ENCODE results near the gene TARBP2.

Gene TARBP2

DNA sequence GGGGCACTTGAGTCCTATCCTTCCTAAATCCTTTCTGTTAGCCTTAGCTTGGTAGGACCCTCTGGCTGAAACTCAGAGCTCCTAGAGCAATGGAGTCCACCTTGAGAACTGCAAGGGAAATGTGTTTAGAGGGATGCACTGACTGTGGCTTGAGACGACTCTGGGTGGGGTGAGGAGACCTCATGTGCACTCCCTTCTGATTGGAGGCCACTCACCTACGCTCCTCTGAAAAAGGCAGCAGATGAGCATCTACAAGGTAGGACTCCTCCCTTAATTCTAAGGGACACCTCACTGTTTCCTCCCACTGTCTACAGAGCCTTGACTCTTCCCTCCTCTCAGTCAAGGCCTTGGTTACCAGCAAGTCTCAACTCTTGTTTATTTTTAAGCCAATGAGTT lies 2.9 kb upstream of the TARBP2 start:
- Mint-ChIP-seq H3K27ac (peak overlapping the region; percentile 67), H3K4me1 (ENCODE audit: low read depth) (peaks cover 44% of the 10 kb centered on the region), H3K36me3 (ENCODE audit: low read depth) (no peaks in the 10 kb centered on the region), H3K4me3 (peak overlapping the region; percentile 89), H3K27me3 (no peaks in the 10 kb centered on the region), H3K9me3 (no peaks in the 10 kb centered on the region)

DNA sequence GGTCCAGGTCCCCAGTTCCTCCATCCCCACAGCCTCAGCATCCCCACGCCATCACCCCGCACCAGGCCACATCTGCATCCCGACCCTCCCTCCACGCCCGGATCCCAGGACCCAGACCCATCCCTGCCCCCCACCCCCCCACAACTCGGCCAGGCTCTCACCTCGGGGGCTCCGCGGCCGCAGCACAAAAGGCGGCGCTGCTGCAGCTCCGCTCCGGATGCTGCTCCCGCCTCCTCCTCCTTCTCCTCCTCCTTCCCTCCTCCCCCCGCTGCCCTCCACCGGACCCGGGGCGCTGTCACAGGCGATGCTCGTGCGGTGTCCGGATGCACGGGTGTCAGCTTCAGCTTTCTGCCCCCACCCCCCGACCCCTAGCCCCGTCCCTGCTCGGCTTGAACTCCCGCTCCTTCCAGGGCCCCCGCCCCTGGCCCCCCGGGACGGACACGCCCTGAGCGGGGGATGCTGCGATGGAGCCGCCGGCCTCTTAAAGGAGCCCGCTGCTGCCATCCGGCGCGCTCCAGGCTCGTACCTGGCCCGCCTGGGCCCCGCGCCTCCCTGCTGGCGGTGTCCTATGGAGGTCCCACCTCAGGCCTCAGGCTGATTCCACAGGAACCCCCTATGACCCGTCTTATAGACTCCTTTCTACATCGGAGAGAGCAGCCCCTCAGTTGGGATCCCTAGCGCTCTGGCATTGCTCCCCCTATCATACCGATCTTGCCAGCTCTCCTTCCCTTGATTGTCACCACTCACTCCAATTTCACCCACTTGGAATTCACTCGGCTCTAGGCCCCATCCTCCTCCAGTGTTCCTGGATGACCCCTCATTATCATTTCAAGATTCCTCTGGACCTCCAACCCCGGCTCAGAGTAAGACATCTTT lies 1.6 kb upstream of the TARBP2 start, which contains the start of gene MAP3K12:
TSS of gene MAP3K12 (minus strand) at position 193 of the 876 bp plus-strand sequence. CDS start 12,067 bp downstream, outside the sequence.
- peaks cover 39% of the 10 kb centered on the region for H3K4me1 Mint-ChIP-seq (ENCODE audit: low read depth)

DNA sequence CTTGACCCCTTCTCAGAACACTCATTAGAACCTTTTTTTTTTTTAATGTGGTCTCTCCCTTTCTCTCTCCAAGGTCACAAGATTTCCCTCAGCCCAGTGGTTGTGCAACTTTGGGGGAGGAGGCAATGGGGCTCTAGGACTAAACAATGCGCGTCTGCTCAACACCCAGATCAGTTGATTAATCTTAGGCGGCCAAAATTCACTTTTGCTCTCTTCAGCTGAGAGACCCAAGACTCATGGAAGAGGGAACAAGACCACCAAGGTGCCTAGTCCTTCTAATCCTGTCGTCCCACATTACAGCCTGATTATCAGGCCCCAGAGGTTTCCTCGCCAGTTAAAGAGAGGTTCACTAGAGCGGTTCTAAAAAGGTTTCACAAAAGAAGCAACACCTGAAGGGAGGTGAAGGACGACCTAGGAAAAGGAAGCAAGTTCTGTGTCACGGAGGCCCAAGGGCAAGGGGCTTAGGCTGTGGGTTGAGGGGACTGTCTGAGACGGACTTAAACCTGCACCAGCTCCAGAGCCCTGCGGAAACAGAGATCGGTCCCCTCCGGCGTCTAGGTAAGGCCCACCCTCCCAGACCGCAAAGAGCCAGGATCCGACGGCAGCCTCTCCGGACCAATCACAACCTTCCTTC lies 824 bp upstream of the TARBP2 start:
- Mint-ChIP-seq H3K27ac (peak overlapping the region; percentile 89), H3K9me3 (no peaks in the 10 kb centered on the region), H3K27me3 (no peaks in the 10 kb centered on the region), H3K4me3 (peak overlapping the region; percentile 89), H3K36me3 (ENCODE audit: low read depth) (peaks cover 5% of the 10 kb centered on the region), H3K4me1 (ENCODE audit: low read depth) (peaks cover 39% of the 10 kb centered on the region)

More for the DNA sequence above, 1.6 kb upstream of the TARBP2 start, which contains the start of gene MAP3K12:
- H3K27ac Mint-ChIP-seq, result peak within 1 kb of the TSS; percentile 89
- no peaks in the 10 kb centered on the region for H3K36me3 Mint-ChIP-seq (ENCODE audit: low read depth)
- no peaks in the 10 kb centered on the region for H3K27me3 Mint-ChIP-seq
- H3K9me3 Mint-ChIP-seq, result no peaks in the 10 kb centered on the region
- H3K4me3 Mint-ChIP-seq, result peak within 1 kb of the TSS; percentile 89

DNA sequence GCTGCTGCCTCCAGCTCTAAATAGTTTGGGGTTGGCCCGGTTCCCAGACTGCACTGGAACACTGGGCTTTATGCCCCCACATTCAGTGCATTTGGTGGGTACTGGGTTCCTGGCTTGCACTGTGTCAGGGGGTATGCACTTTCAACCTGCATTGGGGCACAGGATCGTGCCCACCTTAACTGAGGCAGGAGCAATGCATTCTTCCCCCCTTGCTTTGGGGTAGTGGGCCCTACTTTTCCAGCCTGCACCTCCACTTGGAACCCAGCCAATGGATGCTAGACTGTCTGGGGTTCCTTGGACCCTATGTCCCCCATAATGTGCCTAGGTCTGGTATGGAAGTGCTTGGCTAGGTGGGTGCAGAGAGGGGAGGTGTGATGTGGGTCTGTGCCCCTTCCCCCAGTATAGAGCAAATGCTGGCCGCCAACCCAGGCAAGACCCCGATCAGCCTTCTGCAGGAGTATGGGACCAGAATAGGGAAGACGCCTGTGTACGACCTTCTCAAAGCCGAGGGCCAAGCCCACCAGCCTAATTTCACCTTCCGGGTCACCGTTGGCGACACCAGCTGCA lies 615 bp downstream of the TARBP2 start:
- H3K27me3 Mint-ChIP-seq, result no peaks in the 10 kb centered on the region
- H3K9me3 Mint-ChIP-seq, result no peaks in the 10 kb centered on the region

DNA sequence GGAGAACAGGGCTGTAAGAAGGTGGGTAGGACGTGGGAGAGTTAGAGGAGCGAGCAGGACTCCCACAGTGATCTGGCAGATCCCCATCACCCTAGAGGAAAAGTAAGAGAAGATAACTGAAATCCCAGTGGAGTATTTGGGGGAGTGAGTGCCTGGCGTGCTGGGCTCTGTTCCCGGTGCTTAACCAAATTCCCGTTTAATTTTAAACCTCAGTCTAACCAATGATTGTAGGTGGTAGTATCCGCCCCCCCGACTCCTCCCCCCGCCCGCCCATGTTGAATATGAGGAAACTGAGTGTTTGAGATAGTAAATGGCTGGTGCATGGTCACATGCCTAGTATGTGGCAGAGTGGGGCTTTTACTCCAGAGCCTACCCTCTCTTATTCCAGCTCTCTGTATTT lies 1.2 kb downstream of the TARBP2 start:
- Mint-ChIP-seq H3K4me1 (ENCODE audit: low read depth) (peaks cover 39% of the 10 kb centered on the region), H3K36me3 (ENCODE audit: low read depth) (peaks cover 13% of the 10 kb centered on the region), H3K4me3 (peak overlapping the region; percentile 89), H3K27me3 (no peaks in the 10 kb centered on the region), H3K9me3 (no peaks in the 10 kb centered on the region), H3K27ac (peak overlapping the region; percentile 89)

More for the DNA sequence above, 615 bp downstream of the TARBP2 start:
- H3K4me1 Mint-ChIP-seq (ENCODE audit: low read depth), result peaks cover 39% of the 10 kb centered on the region
- H3K36me3 Mint-ChIP-seq (ENCODE audit: low read depth), result peaks cover 13% of the 10 kb centered on the region
- H3K27ac Mint-ChIP-seq, result peak overlapping the region; percentile 89
- peak overlapping the region; percentile 89 for H3K4me3 Mint-ChIP-seq

DNA sequence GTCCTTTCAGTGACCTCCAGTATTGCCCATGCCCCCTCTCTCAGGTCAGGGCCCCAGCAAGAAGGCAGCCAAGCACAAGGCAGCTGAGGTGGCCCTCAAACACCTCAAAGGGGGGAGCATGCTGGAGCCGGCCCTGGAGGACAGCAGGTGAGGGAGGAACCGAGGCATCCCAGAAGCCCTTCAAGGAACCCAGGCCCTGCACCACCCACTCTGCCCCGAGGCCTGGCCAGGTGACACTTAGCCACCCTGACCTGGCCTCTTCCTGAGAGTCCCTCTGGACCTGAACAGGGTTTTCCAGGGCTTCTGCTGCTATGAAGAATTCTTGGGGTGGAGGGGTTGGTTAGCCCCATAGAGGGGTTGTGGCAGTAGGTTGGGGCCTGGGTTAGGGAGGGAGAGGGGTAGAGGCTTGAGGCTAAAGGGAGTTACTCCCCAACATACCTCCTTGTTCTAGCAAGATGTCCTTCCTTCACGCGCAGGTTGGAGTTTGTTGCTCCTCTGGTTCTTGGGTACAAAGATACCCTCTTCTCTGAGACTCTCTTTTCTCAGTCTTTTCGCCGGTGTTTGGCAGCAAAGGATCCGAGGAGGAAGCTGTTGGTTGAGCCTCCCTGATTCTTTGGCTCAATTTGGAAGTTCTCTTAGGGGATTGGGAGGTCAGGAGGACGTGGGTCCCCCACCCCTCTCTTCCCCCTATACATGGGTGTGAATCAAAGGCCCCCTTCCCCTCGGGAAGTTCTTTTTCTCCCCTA lies 2.1 kb downstream of the TARBP2 start:
- Mint-ChIP-seq H3K4me3 (no peak overlapping the region), H3K27me3 (no peaks in the 10 kb centered on the region), H3K9me3 (no peaks in the 10 kb centered on the region)

DNA sequence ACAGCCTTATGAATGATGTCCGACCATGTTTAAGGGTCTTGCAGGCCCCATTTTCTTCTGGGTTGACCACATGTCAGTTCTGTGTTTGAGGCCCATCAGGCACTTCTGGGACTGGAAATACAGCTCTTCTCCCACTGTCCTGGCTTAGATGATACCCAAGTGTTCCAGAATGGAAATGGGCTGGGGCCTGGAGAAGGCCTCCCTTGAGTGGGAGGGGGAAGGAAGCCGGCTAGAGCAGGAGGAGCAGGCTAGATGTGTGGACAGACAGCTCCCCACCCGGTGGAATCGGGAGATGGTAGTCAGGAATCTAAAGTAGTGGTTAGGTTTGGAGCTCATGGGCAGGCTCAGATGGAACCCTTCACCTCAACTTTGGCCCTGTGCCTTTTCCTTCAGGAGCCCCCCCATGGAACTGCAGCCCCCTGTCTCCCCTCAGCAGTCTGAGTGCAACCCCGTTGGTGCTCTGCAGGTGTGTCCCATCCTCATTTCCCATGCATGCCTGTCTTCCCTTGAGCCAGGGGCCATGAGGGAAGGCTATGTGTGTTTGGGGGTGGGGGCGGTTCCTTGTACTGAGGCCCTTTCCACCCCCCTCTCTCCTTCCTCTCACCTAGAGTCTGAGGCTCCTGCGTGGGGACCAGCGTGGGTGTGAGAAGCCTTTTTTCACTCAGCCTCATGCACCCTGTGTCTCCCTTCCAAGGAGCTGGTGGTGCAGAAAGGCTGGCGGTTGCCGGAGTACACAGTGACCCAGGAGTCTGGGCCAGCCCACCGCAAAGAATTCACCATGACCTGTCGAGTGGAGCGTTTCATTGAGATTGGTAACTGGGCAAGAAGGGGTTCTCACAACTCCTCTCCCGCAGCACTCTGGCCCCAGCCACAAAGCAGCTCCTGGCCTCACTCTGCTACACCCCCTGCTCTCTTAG lies 3.2 kb downstream of the TARBP2 start:
- Mint-ChIP-seq H3K36me3 (ENCODE audit: low read depth) (peaks cover 13% of the 10 kb centered on the region), H3K9me3 (no peaks in the 10 kb centered on the region), H3K27ac (no peak overlapping the region), H3K27me3 (no peaks in the 10 kb centered on the region), H3K4me1 (ENCODE audit: low read depth) (peaks cover 30% of the 10 kb centered on the region), H3K4me3 (no peak overlapping the region)

More for the DNA sequence above, 2.1 kb downstream of the TARBP2 start:
- Mint-ChIP-seq H3K36me3 (ENCODE audit: low read depth) (peaks cover 13% of the 10 kb centered on the region), H3K27ac (no peak overlapping the region), H3K4me1 (ENCODE audit: low read depth) (peaks cover 35% of the 10 kb centered on the region)

DNA sequence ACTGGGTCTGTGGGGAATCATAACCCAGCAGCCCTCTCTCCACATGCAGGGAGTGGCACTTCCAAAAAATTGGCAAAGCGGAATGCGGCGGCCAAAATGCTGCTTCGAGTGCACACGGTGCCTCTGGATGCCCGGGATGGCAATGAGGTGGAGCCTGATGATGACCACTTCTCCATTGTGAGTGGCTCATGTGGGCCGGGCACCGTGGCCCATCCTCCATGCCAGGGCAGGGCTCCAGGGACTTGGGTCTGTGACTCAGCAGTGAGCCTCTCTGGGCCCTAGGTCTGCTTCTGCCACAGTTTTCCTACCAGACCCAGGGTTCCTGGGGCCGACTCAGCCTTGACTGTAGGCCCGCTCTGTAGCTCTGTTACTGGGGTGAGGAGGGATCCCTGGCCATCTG lies 4.0 kb downstream of the TARBP2 start:
- Mint-ChIP-seq H3K4me3 (no peak overlapping the region), H3K4me1 (ENCODE audit: low read depth) (peaks cover 26% of the 10 kb centered on the region), H3K27me3 (no peaks in the 10 kb centered on the region), H3K9me3 (no peaks in the 10 kb centered on the region), H3K36me3 (ENCODE audit: low read depth) (peaks cover 13% of the 10 kb centered on the region), H3K27ac (no peak overlapping the region)

DNA sequence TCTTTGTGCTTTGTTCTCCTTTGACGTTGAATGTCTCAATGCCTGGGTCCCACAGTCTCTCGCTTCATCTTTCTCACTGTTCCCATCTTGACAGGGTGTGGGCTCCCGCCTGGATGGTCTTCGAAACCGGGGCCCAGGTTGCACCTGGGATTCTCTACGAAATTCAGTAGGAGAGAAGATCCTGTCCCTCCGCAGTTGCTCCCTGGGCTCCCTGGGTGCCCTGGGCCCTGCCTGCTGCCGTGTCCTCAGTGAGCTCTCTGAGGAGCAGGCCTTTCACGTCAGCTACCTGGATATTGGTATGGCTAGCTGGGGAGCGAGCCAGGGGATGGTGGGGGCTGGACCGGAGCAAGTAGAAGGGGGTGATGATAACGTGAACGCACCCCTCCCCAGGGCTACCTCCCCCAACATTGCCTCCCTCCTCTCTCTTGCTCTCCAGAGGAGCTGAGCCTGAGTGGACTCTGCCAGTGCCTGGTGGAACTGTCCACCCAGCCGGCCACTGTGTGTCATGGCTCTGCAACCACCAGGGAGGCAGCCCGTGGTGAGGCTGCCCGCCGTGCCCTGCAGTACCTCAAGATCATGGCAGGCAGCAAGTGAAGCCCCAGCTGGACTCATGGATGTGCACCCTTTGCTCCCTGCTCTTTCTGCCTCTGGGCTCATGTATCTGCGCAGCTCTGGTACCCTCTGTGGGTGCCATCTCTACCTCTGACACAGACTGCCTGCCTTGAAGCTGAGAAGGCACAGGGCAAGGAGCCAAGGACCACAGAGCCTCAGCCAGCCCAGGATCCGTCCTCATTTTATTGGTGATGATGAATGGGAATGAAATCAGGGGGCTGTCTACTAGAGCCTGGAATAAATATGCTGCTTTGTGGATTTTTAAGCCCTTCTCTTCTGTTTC lies 4.7 kb downstream of the TARBP2 start:
- Mint-ChIP-seq H3K27ac (no peak overlapping the region), H3K36me3 (ENCODE audit: low read depth) (peaks cover 13% of the 10 kb centered on the region), H3K27me3 (no peaks in the 10 kb centered on the region), H3K4me1 (ENCODE audit: low read depth) (peaks cover 24% of the 10 kb centered on the region), H3K4me3 (no peak overlapping the region), H3K9me3 (no peaks in the 10 kb centered on the region)

DNA sequence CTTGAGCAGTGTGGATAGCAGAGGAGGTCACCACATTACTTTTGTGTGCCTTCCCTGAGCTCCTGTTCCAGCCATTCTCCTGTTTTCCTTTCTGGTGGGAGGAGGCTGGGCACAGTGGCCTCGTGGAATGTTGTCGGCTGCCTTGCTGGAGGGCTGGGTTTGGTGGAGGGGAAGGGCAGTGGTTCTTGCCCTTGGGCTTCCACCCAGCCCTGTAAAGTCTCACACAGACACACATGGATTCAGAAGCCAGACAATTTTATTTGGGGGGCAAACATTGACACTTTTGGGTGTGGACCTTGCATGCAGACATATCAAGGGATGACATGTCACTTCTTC lies 5.3 kb downstream of the TARBP2 start:
- no peak overlapping the region for H3K4me3 Mint-ChIP-seq
- peaks cover 23% of the 10 kb centered on the region for H3K4me1 Mint-ChIP-seq (ENCODE audit: low read depth)
- H3K27me3 Mint-ChIP-seq, result no peaks in the 10 kb centered on the region
- H3K27ac Mint-ChIP-seq, result no peak overlapping the region
- H3K9me3 Mint-ChIP-seq, result no peaks in the 10 kb centered on the region
- H3K36me3 Mint-ChIP-seq (ENCODE audit: low read depth), result peaks cover 13% of the 10 kb centered on the region

DNA sequence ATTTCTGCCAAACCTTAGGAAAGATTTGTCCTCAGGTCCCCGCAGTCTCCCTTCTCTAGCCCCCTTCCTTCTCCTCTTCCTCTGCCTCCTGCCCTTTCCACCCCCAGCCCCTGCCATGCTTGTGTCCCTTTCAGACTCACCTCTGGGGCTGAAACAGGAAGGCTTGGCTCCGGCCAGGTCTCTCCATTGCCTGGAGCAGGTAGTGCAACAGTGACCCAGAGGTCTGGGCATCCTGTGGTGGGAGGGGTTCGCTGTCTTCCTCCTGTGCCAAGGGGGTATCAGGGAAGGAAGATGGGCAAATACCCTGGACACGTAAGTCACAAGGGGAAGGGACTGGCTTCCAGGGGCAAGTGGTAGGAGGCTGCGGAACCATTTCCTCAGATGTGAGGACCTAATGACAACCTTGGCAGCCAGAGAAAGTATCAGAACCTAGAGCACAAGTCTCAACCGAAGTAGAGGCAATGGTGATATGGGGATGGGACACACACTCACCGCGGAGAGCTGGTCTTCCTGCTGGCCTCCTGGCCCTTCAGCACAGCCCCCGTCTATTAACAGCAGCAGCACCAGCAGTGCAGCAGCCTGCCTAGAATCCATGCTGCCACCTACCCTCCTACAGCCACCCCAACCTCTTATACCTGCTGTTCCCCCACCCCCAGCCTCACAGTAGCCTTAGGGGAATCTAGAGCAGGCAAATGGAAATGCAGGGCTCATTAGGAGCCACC lies 6.0 kb downstream of the TARBP2 start, which contains the start of gene NPFF:
TSS of gene NPFF (minus strand) at position 604 of the 722 bp plus-strand sequence. CDS start at position 594, 10 bp downstream.
- no peak within 1 kb of the TSS for H3K27ac Mint-ChIP-seq

DNA sequence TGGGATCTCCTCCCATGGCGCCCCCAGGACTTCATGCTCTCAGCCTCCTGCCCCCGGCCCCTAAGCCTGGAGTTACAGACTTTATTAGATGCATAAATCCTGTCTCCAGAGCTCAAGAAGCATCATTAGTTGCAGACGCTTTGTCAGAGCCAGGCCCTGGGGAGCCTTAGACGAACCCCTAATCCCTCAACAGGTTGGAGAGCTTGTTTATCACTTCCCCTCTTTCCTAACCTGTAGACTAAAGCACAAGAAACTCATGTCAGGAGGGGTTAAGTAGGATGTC lies 6.5 kb downstream of the TARBP2 start:
- no peaks in the 10 kb centered on the region for H3K9me3 Mint-ChIP-seq
- H3K4me1 Mint-ChIP-seq (ENCODE audit: low read depth), result peaks cover 13% of the 10 kb centered on the region
- no peak overlapping the region for H3K27ac Mint-ChIP-seq
- H3K36me3 Mint-ChIP-seq (ENCODE audit: low read depth), result peaks cover 13% of the 10 kb centered on the region
- no peak overlapping the region for H3K4me3 Mint-ChIP-seq
- no peaks in the 10 kb centered on the region for H3K27me3 Mint-ChIP-seq

More for the DNA sequence above, 6.0 kb downstream of the TARBP2 start, which contains the start of gene NPFF:
- H3K4me1 Mint-ChIP-seq (ENCODE audit: low read depth), result peaks cover 17% of the 10 kb centered on the region
- H3K36me3 Mint-ChIP-seq (ENCODE audit: low read depth), result peaks cover 13% of the 10 kb centered on the region
- H3K4me3 Mint-ChIP-seq, result no peak within 1 kb of the TSS
- no peaks in the 10 kb centered on the region for H3K27me3 Mint-ChIP-seq
- H3K9me3 Mint-ChIP-seq, result no peaks in the 10 kb centered on the region
